A549 (cell line): Measurements from ENCODE around the gene ADAM10. TPM values are rescaled to one million over a fixed set of nuclear protein-coding genes. Genes with fewer than 3 reads are reported as not detected.

Experiments
- ATAC-seq, 2 experiments: fragments of 200-7000 bp in 1 of 2; fragments of >200 bp in 1 of 2; cut with Nextera tagmentation in 1 of 2; cut with Tn5 transposase in 1 of 2; 3 replicates each; pipeline versions ENCODE4 v1.8.0 to v1.9.1; 2018 to 2020; ENCODE audit warnings: mild to moderate bottlenecking in 1 of 2, moderate library complexity in 1 of 2
- CTCF ChIA-PET: fragments of 300-600 bp; sonication (Branson Sonifier 250); formaldehyde crosslinking; extraction: SDS; loops from one replicate; lab custom pipeline; 2021; ENCODE audit warnings: antibody characterized with exemption, inconsistent platforms; lab: Yijun Ruan, JAX
- POLR2A ChIA-PET: fragments of 350-600 bp; formaldehyde crosslinking; extraction: SDS; loops from one replicate; lab custom pipeline; 2021; ENCODE audit warnings: antibody characterized with exemption, inconsistent platforms; lab: Yijun Ruan, JAX
- DNase-seq, 2 experiments: peaks; one replicate each; pipeline versions ENCODE4 v3.0.0 to v3.0.0-alpha.2; 2011 to 2016; ENCODE audit warnings: low read depth in 1 of 2, low spot score in 1 of 2
- FAIRE-seq: peaks from 2 replicates; lab custom pipeline; 2011; peaks lifted over from hg19 to GRCh38; lab: Jason Lieb, UNC
- H3K27ac ChIP-seq, 2 experiments: fragments of >200 bp; sonication (Bioruptor Twin); formaldehyde crosslinking; 3 replicates each; pipeline ENCODE4 v1.5.1; 2016 to 2017
- H3K4me1 ChIP-seq: fragments of >200 bp; sonication (Bioruptor Twin); formaldehyde crosslinking; 3 replicates; pipeline ENCODE4 v1.6.1; 2016
- H3K4me2 ChIP-seq: fragments of >200 bp; sonication (Bioruptor Twin); formaldehyde crosslinking; 3 replicates; pipeline ENCODE4 v1.6.1; 2016
- H3K4me3 ChIP-seq: fragments of >200 bp; sonication (Bioruptor Twin); formaldehyde crosslinking; 3 replicates; pipeline ENCODE4 v1.5.1; 2016
- H3K9me3 ChIP-seq: fragments of >200 bp; sonication (Bioruptor Twin); formaldehyde crosslinking; 3 replicates; pipeline ENCODE4 v1.6.1; 2016
- BCL3 ChIP-seq: fragments of >200 bp; sonication (Bioruptor Twin); formaldehyde crosslinking; IDR thresholded peaks from 3 replicates; pipeline ENCODE4 v1.6.1; 2016
- BHLHE40 ChIP-seq: IDR thresholded peaks from 2 replicates; pipeline ENCODE4 v1.6.1; 2012; ENCODE audit warnings: low read depth, low read length, inconsistent platforms
- CHD2 ChIP-seq: fragments of 150-350 bp; IDR thresholded peaks from 2 replicates; pipeline ENCODE4 v1.6.1; 2014; ENCODE audit warnings: low read length; ENCODE audit not compliant: partially characterized antibody
- EHMT2 ChIP-seq: fragments of 200-600 bp; sonication (generic); IDR thresholded peaks from 2 replicates; pipeline ENCODE4 v1.6.1; 2016; ENCODE audit warnings: antibody characterized with exemption, low read depth, mild to moderate bottlenecking, moderate library complexity
- EP300 ChIP-seq, 2 experiments: fragments of >200 bp; sonication (Bioruptor Twin); formaldehyde crosslinking; IDR thresholded peaks; 2 replicates in 1 of 2; 3 replicates in 1 of 2; pipeline ENCODE4 v1.6.1; 2016 to 2017
- FOSB ChIP-seq: fragments of 250-450 bp; sonication (Bioruptor Pico); IDR thresholded peaks from 2 replicates; pipeline ENCODE4 v1.5.0; 2020; ENCODE audit warnings: mild to moderate bottlenecking, moderate library complexity
- HDAC2 ChIP-seq: fragments of 200-600 bp; sonication (generic); IDR thresholded peaks from 2 replicates; pipeline ENCODE4 v1.6.1; 2016
- HEYL ChIP-seq: fragments of 250-450 bp; sonication (Bioruptor Pico); IDR thresholded peaks from 2 replicates; pipeline ENCODE4 v1.8.0; 2021; ENCODE audit warnings: mild to moderate bottlenecking, moderate library complexity
- MAFK ChIP-seq: fragments of 450-650 bp; IDR thresholded peaks from 2 replicates; pipeline ENCODE4 v1.6.1; 2014; ENCODE audit not compliant: partially characterized antibody
- MAX ChIP-seq: IDR thresholded peaks from 2 replicates; pipeline ENCODE4 v1.6.1; 2012
- NFE2L2 ChIP-seq: fragments of 150-350 bp; conservative IDR thresholded peaks from 2 replicates; pipeline ENCODE4 v1.6.1; 2014; ENCODE audit warnings: low read length
- RFX5 ChIP-seq: fragments of 450-650 bp; IDR thresholded peaks from 2 replicates; pipeline ENCODE4 v1.7.1; 2014; ENCODE audit warnings: antibody characterized with exemption, mild to moderate bottlenecking, moderate library complexity
- RNF2 ChIP-seq: fragments of 200-600 bp; sonication (generic); IDR thresholded peaks from 2 replicates; pipeline ENCODE4 v1.6.1; 2016; ENCODE audit warnings: low read depth, mild to moderate bottlenecking, antibody characterized with exemption, moderate library complexity, borderline replicate concordance
- ZFP36 ChIP-seq: fragments of 450-650 bp; IDR thresholded peaks from 2 replicates; pipeline ENCODE4 v1.6.1; 2014; ENCODE audit warnings: borderline replicate concordance; ENCODE audit not compliant: partially characterized antibody
- WGBS: methylation state at CpG from one replicate; pipeline ENCODE4 v1.1.6; 2017; ENCODE audit errors: missing lambda C conversion rate; 5-methylcytosine and 5-hydroxymethylcytosine counted together
- polyA plus RNA-seq, 4 experiments: library from polyadenylated mRNA; depleted of rRNA in 3 of 4; stranded (reverse); fragments of >200 nt; fragmentation: RNase III in 1 of 4; extraction: RNeasy Plus Mini Kit Qiagen cat#74134 plus additional on column Dnase treatment in 1 of 4; gene quantifications; 2 replicates in 3 of 4; 3 replicates in 1 of 4; pipeline ENCODE4 v1.2.3, GENCODE V29; 2011 to 2017

Gene ADAM10
- polyA plus RNA-seq, 2 of the 4 experiments (the other 2 are of a cell fraction) = 200 to 210 TPM

- H3K4me3 ChIP-seq = no peak overlapping the region
- POLR2A ChIA-PET = no interaction called here
- TF ChIP-seq NFE2L2 (no peak), HDAC2 (no peak)
- TF ChIP-seq, all 56 proteins: peak for 0
- Histone ChIP-seq H3K4me1 (peaks cover 26% of the 10 kb centered on the region), H3K27ac (no peak overlapping the region), H3K4me2 (no peak overlapping the region), H3K9me3 (no peaks in the 10 kb centered on the region)
- CTCF ChIA-PET = interaction anchor here (0.6 to 2.0 kb wide), 5 partner anchors 9 to 458 kb away, joined by 3 to 4 read pairs (median 3); partner anchors contain the start of gene MINDY2
- FAIRE-seq = no peak
- WGBS = 96% methylated on average over 8 of the region's 8 CpGs
- no peak for DNase-seq
- peak; percentile 33 to 59; a peak in 3 of 6 replicates for ATAC-seq
Observed at GRCh38 chr15:58686286-58686685, 63.2 kb downstream of the ADAM10 start.

GRCh38 chr15:58684751-58685150 is 64.8 kb downstream of the ADAM10 start:
- ChIA-PET CTCF (interaction anchor here (1.0 to 2.1 kb wide), 3 partner anchors 78 to 472 kb away, joined by 3 to 6 read pairs (median 3); partner anchors contain the start of gene MINDY2), POLR2A (interaction anchor here (0.8 kb wide), 1 partner anchor 24 kb away, joined by 5 read pairs; no protein-coding TSS in a partner anchor)
- ATAC-seq (no peak), DNase-seq (no peak), FAIRE-seq (no peak)
- Histone ChIP-seq H3K27ac (no peak overlapping the region), H3K9me3 (no peaks in the 10 kb centered on the region), H3K4me2 (peak overlapping the region; percentile 19; the same call in 1 of the 3 replicates), H3K4me3 (no peak overlapping the region), H3K4me1 (peaks cover 31% of the 10 kb centered on the region)
- no peak for TF ChIP-seq RNF2
- no peak for TF ChIP-seq CHD2
- TF ChIP-seq HEYL = no peak
- 89% methylated on average over 4 of the region's 4 CpGs for WGBS

GRCh38 chr15:58684036-58684710 is 65.3 kb downstream of the ADAM10 start:
- WGBS = 93% methylated on average over 3 of the region's 3 CpGs
- H3K9me3 ChIP-seq = no peaks in the 10 kb centered on the region
- TF ChIP-seq MAX = no peak
- ATAC-seq (no peak; a peak in 1 of 6 replicates), FAIRE-seq (peak; percentile 7), DNase-seq (no peak)
- H3K4me1 ChIP-seq = peaks cover 31% of the 10 kb centered on the region
- H3K4me2 ChIP-seq = peak overlapping the region; percentile 19; the same call in 1 of the 3 replicates
- H3K27ac ChIP-seq = no peak overlapping the region
- POLR2A ChIA-PET = interaction anchor here (0.8 kb wide), 1 partner anchor 25 kb away, joined by 5 read pairs; no protein-coding TSS in a partner anchor
- CTCF ChIA-PET = interaction anchor here (1.0 to 2.1 kb wide), 3 partner anchors 77 to 471 kb away, joined by 3 to 6 read pairs (median 3); partner anchors contain the start of gene MINDY2
- no peak overlapping the region for H3K4me3 ChIP-seq

GRCh38 chr15:58682234-58682633 is 67.3 kb downstream of the ADAM10 start:
- WGBS = 94% methylated on average over 2 of the region's 2 CpGs
- no peak overlapping the region for H3K4me3 ChIP-seq
- H3K9me3 ChIP-seq = no peaks in the 10 kb centered on the region
- POLR2A ChIA-PET = no interaction called here
- H3K27ac ChIP-seq = no peak overlapping the region
- TF ChIP-seq BCL3 = no peak
- no peak for TF ChIP-seq ZFP36
- no peak for TF ChIP-seq BHLHE40
- TF ChIP-seq RFX5 = no peak
- no peak for TF ChIP-seq FOSB (CRISPR knock-in tag)
- no peak for ATAC-seq
- CTCF ChIA-PET = no interaction called here
- FAIRE-seq = no peak
- H3K4me1 ChIP-seq = peaks cover 37% of the 10 kb centered on the region
- DNase-seq = no peak
- no peak overlapping the region for H3K4me2 ChIP-seq

- 39% methylated on average over 2 of the region's 2 CpGs for WGBS
- FAIRE-seq (peak; percentile 97), DNase-seq (peak in 1 of 2 experiments; percentile 44), ATAC-seq (peak in 1 of 2 experiments; percentile 53; a peak in 3 of 6 replicates)
- Histone ChIP-seq H3K27ac (no peak overlapping the region), H3K4me2 (no peak overlapping the region), H3K4me1 (peaks cover 27% of the 10 kb centered on the region; the same call in 2 of the 3 replicates), H3K4me3 (no peak overlapping the region), H3K9me3 (no peaks in the 10 kb centered on the region)
- ChIA-PET POLR2A (interaction anchor here (1.2 kb wide), 1 partner anchor 92 kb away, joined by 3 read pairs; the partner anchor contains the start of gene MINDY2), CTCF (interaction anchor here (1.0 kb wide), 2 partner anchors 72 to 92 kb away, joined by 3 read pairs; partner anchors contain the start of gene MINDY2)
- no peak for TF ChIP-seq EP300 (IDR thresholded peaks at IDR 0.05)
- TF ChIP-seq EHMT2 = no peak
- TF ChIP-seq MAFK = peak; percentile 74
Observed at GRCh38 chr15:58678683-58679082, 70.8 kb downstream of the ADAM10 start.
